Endothelial cell of umbilical vein (primary cell): Measurements from ENCODE around the gene SNRNP200. TPM values are rescaled to one million over a fixed set of nuclear protein-coding genes. Genes with fewer than 3 reads are reported as not detected.

Experiments
- BruUV-seq: library from RNA; stranded (reverse); fragments of 400-500 nt; replicated peaks from 2 replicates; lab custom pipeline; 2021; lab: Mats Ljungman, UMichigan
- CTCF ChIA-PET: fragments of 300-600, 350-600 bp; sonication (Branson Sonifier 250); formaldehyde crosslinking; loops from one replicate; lab custom pipeline; 2021; ENCODE audit warnings: antibody characterized with exemption, inconsistent platforms; lab: Charles Lee
- POLR2A ChIA-PET: fragments of 300-600, 350-600 bp; sonication (Branson Sonifier 250); formaldehyde crosslinking; loops from one replicate; lab custom pipeline; 2021; ENCODE audit warnings: antibody characterized with exemption, inconsistent platforms; lab: Charles Lee
- DNase-seq: peaks from one replicate; pipeline ENCODE4 v3.0.0-alpha.2; 2011; ENCODE audit warnings: low read depth, low spot score
- FAIRE-seq: peaks from 2 replicates; lab custom pipeline; 2011; peaks lifted over from hg19 to GRCh38; lab: Jason Lieb, UNC
- H2AFZ ChIP-seq: 2 replicates; pipeline ENCODE4 v1.6.0; 2012; ENCODE audit warnings: low read depth, low read length, control low read depth, inconsistent platforms
- H3K27ac ChIP-seq: 2 replicates; pipeline ENCODE4 v1.5.1; 2011; ENCODE audit warnings: low read depth, mild to moderate bottlenecking, control low read depth, low read length, moderate library complexity; ENCODE audit not compliant: insufficient read depth
- H3K27me3 ChIP-seq, 2 experiments: 2 replicates each; pipeline versions ENCODE4 v1.6.0 to v1.6.1; 2011; ENCODE audit warnings: low read length in 2 of 2, mixed read lengths in 1 of 2; ENCODE audit not compliant: control insufficient read depth in 2 of 2, insufficient read depth in 2 of 2
- H3K36me3 ChIP-seq, 2 experiments: 2 replicates in 1 of 2; 3 replicates in 1 of 2; pipeline ENCODE4 v1.5.1; 2011; ENCODE audit warnings: low read length in 2 of 2, mild to moderate bottlenecking in 1 of 2, moderate library complexity in 1 of 2; ENCODE audit not compliant: control insufficient read depth in 2 of 2, insufficient read depth in 2 of 2; ENCODE audit errors: extremely low read depth in 1 of 2
- H3K4me1 ChIP-seq: 3 replicates; pipeline ENCODE4 v1.5.1; 2011; ENCODE audit warnings: mild to moderate bottlenecking, low read length; ENCODE audit not compliant: control insufficient read depth, insufficient read depth; ENCODE audit errors: extremely low read depth
- H3K4me2 ChIP-seq: 2 replicates; pipeline ENCODE4 v1.6.1; 2011; ENCODE audit warnings: low read length, control low read depth, mixed read lengths; ENCODE audit not compliant: insufficient read depth
- H3K4me3 ChIP-seq, 3 experiments: fragments of 200-600 bp in 1 of 3; sonication (generic), shearing (Covaris generic) in 1 of 3; replicated peaks in 1 of 3; 2 replicates each; pipeline ENCODE4 v1.5.1; 2011 to 2016; ENCODE audit warnings: control low read depth in 3 of 3, low read length in 3 of 3, mild to moderate bottlenecking in 2 of 3, inconsistent platforms in 1 of 3, low read depth in 1 of 3, moderate library complexity in 1 of 3; ENCODE audit not compliant: insufficient read depth in 1 of 3
- H3K79me2 ChIP-seq: 2 replicates; pipeline ENCODE4 v1.6.0; 2012; ENCODE audit warnings: low read length, inconsistent platforms; ENCODE audit not compliant: control insufficient read depth, insufficient read depth
- H3K9ac ChIP-seq: replicated peaks from 2 replicates; pipeline ENCODE3; 2011; ENCODE audit warnings: low read length, control low read depth; ENCODE audit not compliant: insufficient read depth; ENCODE audit errors: extremely low read depth
- H3K9me1 ChIP-seq: replicated peaks from 3 replicates; pipeline ENCODE4 v1.6.0; 2011; ENCODE audit warnings: mild to moderate bottlenecking, low read length; ENCODE audit not compliant: control insufficient read depth, insufficient read depth; ENCODE audit errors: extremely low read depth
- H3K9me3 ChIP-seq: replicated peaks from 2 replicates; pipeline ENCODE4 v1.5.1; 2012; ENCODE audit warnings: low read length, inconsistent platforms; ENCODE audit not compliant: control insufficient read depth, insufficient read depth
- H4K20me1 ChIP-seq: replicated peaks from 2 replicates; pipeline ENCODE3; 2011; ENCODE audit warnings: mild to moderate bottlenecking, low read length; ENCODE audit not compliant: control insufficient read depth, insufficient read depth; ENCODE audit errors: extremely low read depth
- CTCF ChIP-seq, 2 donors: IDR thresholded peaks; 1 replicate in 1 of 2; 2 replicates in 1 of 2; pipeline ENCODE4 v1.5.1; 2011; ENCODE audit warnings: low read length in 2 of 2, mild to moderate bottlenecking in 2 of 2, moderate library complexity in 2 of 2, control low read depth in 1 of 2, inconsistent platforms in 1 of 2, low read depth in 1 of 2; ENCODE audit not compliant: insufficient read depth in 1 of 2; ENCODE audit errors: extremely low read depth in 1 of 2
- EZH2 ChIP-seq: IDR thresholded peaks from 2 replicates; pipeline ENCODE4 v1.6.1; 2012; ENCODE audit warnings: borderline replicate concordance, low read depth, mild to moderate bottlenecking, moderate library complexity, low read length, inconsistent platforms; ENCODE audit not compliant: severe bottlenecking
- FOS ChIP-seq: IDR thresholded peaks from 2 replicates; pipeline ENCODE4 v1.6.1; 2011; ENCODE audit warnings: mild to moderate bottlenecking, low read length, moderate library complexity, borderline replicate concordance; ENCODE audit not compliant: insufficient read depth
- GATA2 ChIP-seq: IDR thresholded peaks from 2 replicates; pipeline ENCODE4 v1.7.0; 2011; ENCODE audit warnings: low read depth, mild to moderate bottlenecking, moderate library complexity, mixed read lengths, low read length; ENCODE audit not compliant: insufficient read length, insufficient read depth
- JUN ChIP-seq: IDR thresholded peaks from 2 replicates; pipeline ENCODE4 v1.6.1; 2011; ENCODE audit warnings: borderline replicate concordance, low read depth; ENCODE audit not compliant: insufficient read length, insufficient read depth
- MYC ChIP-seq: IDR thresholded peaks from one replicate; pipeline ENCODE4 v1.6.1; 2011; ENCODE audit warnings: mild to moderate bottlenecking, low read depth, low read length
- POLR2A ChIP-seq: IDR thresholded peaks from 2 replicates; pipeline ENCODE4 v1.6.1; 2012; ENCODE audit warnings: low read depth, mild to moderate bottlenecking, control low read depth, low read length
- POLR2AphosphoS5 ChIP-seq: IDR thresholded peaks from 2 replicates; pipeline ENCODE4 v1.6.1; 2012; ENCODE audit warnings: low read depth, mild to moderate bottlenecking, control low read depth, low read length, moderate library complexity; ENCODE audit not compliant: insufficient read depth
- dilution Hi-C: fragments of 300-500 bp; cut with MboI; formaldehyde crosslinking; loops from one replicate; pipeline ENCODE4 v1.15.0; 2019; ENCODE audit warnings: low sequenced_read_pairs; ENCODE audit not compliant: extremely low pct_ligation_motif_present
- intact Hi-C: fragments of 100-400 bp; cut with micrococcal nuclease; formaldehyde crosslinking; loops from one replicate; pipeline ENCODE4 v1.10.0; 2022
- polyA plus RNA-seq, 4 experiments: library from polyadenylated mRNA; depleted of rRNA in 3 of 4; stranded (reverse) in 3 of 4; unstranded in 1 of 4; fragments of >200 nt; gene quantifications; 2 replicates each; pipeline versions ENCODE4 v1.2.1 to v1.2.3, GENCODE V29; 2011 to 2012; ENCODE audit warnings: missing spikeins in 1 of 4
- total RNA-seq: library from RNA; stranded (reverse); gene quantifications from 2 replicates; pipeline ENCODE4 v1.2.3, GENCODE V29; 2021
- TF ChIP-seq, protein P1 (sequence below): IDR thresholded peaks from 2 replicates; pipeline ENCODE4 v1.6.1; 2011; ENCODE audit not compliant: insufficient read depth, insufficient read length

Gene SNRNP200
- total and polyA plus RNA-seq, 2 donors (not counting 3 experiments of a cell fraction or from before 2014, with no cell fraction given): 124 to 155 TPM

DNA sequence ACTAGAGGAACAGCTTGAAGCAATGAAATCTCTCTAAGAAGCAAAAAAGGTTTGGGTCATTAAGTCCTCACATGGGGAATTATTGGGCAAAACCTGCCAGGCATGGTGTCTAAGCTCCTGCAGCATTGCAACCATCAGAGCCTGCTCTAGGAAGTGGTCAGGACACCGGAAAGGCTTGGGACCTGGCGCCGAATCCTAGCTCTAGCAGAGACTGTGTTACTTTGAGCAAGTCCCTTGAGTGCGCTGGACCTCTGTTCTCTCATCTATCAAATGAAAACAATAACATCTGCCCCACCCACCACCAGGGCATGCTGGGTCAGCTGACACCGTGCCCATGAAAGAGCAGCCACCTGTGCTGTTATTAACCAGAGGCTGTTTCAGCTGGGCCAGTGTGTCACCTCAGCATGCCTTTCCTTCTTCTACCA, 45.8 kb downstream of the SNRNP200 start:
- H3K79me2 ChIP-seq: peaks cover 51% of the 10 kb centered on the region
- FAIRE-seq (peak; percentile 68), DNase-seq (no peak)
- ChIA-PET POLR2A (no interaction called here), CTCF (interaction anchor here (0.8 to 3.2 kb wide), 9 partner anchors 8 to 267 kb away, joined by 3 to 16 read pairs (median 5); partner anchors contain the start of genes ASTL and STARD7)
- no peak overlapping the region for H2AFZ ChIP-seq
- H3K27ac ChIP-seq: peak overlapping the region; percentile 76
- peaks cover 3% of the 10 kb centered on the region in 2 experiments for H3K36me3 ChIP-seq
- H3K9me1 ChIP-seq: peaks cover 6% of the 10 kb centered on the region
- intact Hi-C loops: no loop called here
- no peak overlapping the region for H3K4me3 ChIP-seq
- H3K4me2 ChIP-seq: peak overlapping the region; percentile 51
- BruUV-seq: no TSS peak
- TF ChIP-seq JUN: no peak
- no peak for TF ChIP-seq MYC
- no peak for TF ChIP-seq POLR2A
- TF ChIP-seq CTCF (IDR thresholded peaks at IDR 0.05; ENCODE audit: extremely low read depth in 1 of 2, insufficient read depth in 1 of 2, low read depth in 1 of 2, low read length in 2 of 2): no peak
- no peak for TF ChIP-seq GATA2
- TF ChIP-seq, protein P1, sequence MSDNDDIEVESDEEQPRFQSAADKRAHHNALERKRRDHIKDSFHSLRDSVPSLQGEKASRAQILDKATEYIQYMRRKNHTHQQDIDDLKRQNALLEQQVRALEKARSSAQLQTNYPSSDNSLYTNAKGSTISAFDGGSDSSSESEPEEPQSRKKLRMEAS: no peak
- TF ChIP-seq POLR2AphosphoS5: no peak
- TF ChIP-seq FOS: no peak
- no peak for TF ChIP-seq EZH2
- H3K9me3 ChIP-seq: no peaks in the 10 kb centered on the region
- dilution Hi-C loops: no loop called here
- H3K27me3 ChIP-seq: no peaks in the 10 kb centered on the region
- H4K20me1 ChIP-seq: no peaks in the 10 kb centered on the region
- no peak overlapping the region for H3K9ac ChIP-seq
- H3K4me1 ChIP-seq: peaks cover 54% of the 10 kb centered on the region
